Measurements from ENCODE around the gene MRPS2.

The MRPS2 gene

DNA sequence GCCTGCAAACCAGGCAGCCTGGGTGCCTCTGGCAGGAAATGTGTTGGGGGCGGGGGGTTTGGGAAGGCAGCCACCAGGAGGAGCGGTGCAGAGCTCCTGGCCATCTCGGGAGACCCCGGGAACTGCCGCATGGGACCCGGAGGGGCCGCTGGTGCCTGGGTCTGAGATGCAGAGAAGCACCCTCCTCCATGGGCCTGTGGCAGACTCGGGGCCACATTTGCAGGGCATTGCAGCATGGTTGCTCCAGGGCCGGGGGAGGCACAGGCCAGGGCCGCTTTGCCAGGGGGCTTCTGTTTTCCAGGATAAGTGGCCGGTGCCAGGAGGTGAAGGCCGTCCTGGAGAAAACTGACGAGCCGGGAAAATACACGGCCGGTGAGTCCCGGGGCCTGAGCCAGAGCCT, 22.4 kb downstream of the MRPS2 start:
- no peaks in the 10 kb centered on the region for H3K79me2 ChIP-seq
- H3K27ac ChIP-seq = no peak overlapping the region
- H2AFZ ChIP-seq = no peak overlapping the region
- no peaks in the 10 kb centered on the region for H3K4me1 ChIP-seq
- H3K9me3 ChIP-seq (ENCODE audit: control insufficient read depth, low read length) = no peaks in the 10 kb centered on the region
- H3K9ac ChIP-seq = no peak overlapping the region
- no peaks in the 10 kb centered on the region for H3K27me3 ChIP-seq (ENCODE audit: control insufficient read depth, insufficient read depth, low read length)
- TF ChIP-seq, protein P1, sequence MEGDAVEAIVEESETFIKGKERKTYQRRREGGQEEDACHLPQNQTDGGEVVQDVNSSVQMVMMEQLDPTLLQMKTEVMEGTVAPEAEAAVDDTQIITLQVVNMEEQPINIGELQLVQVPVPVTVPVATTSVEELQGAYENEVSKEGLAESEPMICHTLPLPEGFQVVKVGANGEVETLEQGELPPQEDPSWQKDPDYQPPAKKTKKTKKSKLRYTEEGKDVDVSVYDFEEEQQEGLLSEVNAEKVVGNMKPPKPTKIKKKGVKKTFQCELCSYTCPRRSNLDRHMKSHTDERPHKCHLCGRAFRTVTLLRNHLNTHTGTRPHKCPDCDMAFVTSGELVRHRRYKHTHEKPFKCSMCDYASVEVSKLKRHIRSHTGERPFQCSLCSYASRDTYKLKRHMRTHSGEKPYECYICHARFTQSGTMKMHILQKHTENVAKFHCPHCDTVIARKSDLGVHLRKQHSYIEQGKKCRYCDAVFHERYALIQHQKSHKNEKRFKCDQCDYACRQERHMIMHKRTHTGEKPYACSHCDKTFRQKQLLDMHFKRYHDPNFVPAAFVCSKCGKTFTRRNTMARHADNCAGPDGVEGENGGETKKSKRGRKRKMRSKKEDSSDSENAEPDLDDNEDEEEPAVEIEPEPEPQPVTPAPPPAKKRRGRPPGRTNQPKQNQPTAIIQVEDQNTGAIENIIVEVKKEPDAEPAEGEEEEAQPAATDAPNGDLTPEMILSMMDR (IDR thresholded peaks at IDR 0.05) = no peak
- H3K4me3 ChIP-seq (ENCODE audit: low read depth, low read length) = no peak overlapping the region
- no peak overlapping the region for H3K4me2 ChIP-seq (ENCODE audit: low read length)
- H3K36me3 ChIP-seq (ENCODE audit: control insufficient read depth, insufficient read depth, low read length) = no peaks in the 10 kb centered on the region

DNA sequence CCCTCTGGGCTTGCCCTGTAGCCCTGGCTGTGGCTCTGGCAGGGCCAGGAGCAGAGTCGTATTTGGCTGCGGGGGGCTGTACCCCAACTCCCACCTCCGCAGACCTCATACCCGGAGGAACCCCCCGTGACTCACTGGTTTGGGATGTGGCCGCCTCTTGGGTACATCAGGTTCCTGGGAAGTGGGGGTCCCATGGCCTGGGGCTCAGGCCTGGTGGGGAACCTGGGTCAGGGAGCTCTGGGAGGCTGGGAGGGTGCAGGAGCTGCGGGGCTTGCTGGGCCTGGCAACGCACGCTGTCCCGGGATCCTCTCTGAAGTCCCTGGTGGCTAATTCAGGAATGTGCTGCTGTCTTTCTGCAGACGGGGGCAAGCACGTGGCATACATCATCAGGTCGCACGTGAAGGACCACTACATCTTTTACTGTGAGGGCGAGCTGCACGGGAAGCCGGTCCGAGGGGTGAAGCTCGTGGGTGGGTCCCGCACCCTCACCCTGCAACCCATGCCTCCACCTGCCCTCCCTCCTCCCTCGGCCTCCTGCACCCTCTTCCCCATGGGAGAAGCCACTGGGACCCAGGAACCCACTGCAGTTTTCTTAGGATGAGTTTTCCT, 23.1 kb downstream of the MRPS2 start:
- no peak overlapping the region for H3K9ac ChIP-seq
- no peaks in the 10 kb centered on the region for H3K79me2 ChIP-seq
- H2AFZ ChIP-seq = no peak overlapping the region
- no peak overlapping the region for H3K4me2 ChIP-seq (ENCODE audit: low read length)
- H3K27ac ChIP-seq = no peak overlapping the region
- TF ChIP-seq, protein P1 (IDR thresholded peaks at IDR 0.05) = no peak
- no peaks in the 10 kb centered on the region for H3K36me3 ChIP-seq (ENCODE audit: control insufficient read depth, insufficient read depth, low read length)
- H3K4me3 ChIP-seq (ENCODE audit: low read depth, low read length) = no peak overlapping the region
- no peaks in the 10 kb centered on the region for H3K4me1 ChIP-seq
- no peaks in the 10 kb centered on the region for H3K9me3 ChIP-seq (ENCODE audit: control insufficient read depth, low read length)
- H3K27me3 ChIP-seq (ENCODE audit: control insufficient read depth, insufficient read depth, low read length) = no peaks in the 10 kb centered on the region

DNA sequence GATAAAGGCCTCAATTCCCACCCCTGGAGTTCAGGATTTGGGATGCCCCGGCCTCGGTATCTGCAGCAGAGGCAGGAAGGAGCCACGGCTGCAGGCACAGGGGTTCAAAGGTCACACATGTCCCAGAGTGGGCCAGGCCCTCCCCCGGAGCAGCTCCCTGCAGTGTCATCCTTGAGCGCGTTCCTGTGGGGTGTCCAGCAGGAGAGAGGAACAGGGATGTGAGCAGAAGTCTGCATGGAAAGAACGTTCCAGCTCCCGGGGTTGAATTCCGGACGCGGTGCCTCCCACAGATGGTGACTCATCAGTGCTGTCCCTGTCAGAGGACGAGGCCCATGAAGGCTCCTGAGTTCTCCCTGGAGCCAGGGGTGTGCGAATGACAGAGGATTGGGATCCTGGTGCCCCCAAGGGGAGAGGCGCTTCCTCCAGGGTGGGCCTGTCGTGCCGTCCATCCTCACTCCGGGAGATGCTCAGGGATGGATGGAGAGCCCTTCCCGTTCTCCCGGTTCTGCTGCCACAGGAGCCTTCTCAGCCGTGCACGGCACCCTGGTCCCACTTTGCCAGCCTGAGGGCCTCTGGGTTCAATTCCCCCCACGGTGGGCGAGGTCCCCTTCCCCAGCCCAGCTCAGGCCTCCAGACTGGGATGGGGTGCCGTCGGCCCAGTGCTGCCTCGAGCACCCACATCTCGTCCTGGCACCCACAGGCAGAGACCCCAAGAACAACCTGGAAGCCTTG, 23.8 kb downstream of the MRPS2 start:
- no peak overlapping the region for H3K27ac ChIP-seq
- no peak overlapping the region for H3K4me3 ChIP-seq (ENCODE audit: low read depth, low read length)
- no peaks in the 10 kb centered on the region for H3K27me3 ChIP-seq (ENCODE audit: control insufficient read depth, insufficient read depth, low read length)
- H3K4me1 ChIP-seq = no peaks in the 10 kb centered on the region
- H3K9ac ChIP-seq = no peak overlapping the region
- TF ChIP-seq, protein P1 (IDR thresholded peaks at IDR 0.05) = no peak
- no peaks in the 10 kb centered on the region for H3K9me3 ChIP-seq (ENCODE audit: control insufficient read depth, low read length)
- no peaks in the 10 kb centered on the region for H3K79me2 ChIP-seq
- no peak overlapping the region for H3K4me2 ChIP-seq (ENCODE audit: low read length)
- H2AFZ ChIP-seq = no peak overlapping the region
- no peaks in the 10 kb centered on the region for H3K36me3 ChIP-seq (ENCODE audit: control insufficient read depth, insufficient read depth, low read length)

DNA sequence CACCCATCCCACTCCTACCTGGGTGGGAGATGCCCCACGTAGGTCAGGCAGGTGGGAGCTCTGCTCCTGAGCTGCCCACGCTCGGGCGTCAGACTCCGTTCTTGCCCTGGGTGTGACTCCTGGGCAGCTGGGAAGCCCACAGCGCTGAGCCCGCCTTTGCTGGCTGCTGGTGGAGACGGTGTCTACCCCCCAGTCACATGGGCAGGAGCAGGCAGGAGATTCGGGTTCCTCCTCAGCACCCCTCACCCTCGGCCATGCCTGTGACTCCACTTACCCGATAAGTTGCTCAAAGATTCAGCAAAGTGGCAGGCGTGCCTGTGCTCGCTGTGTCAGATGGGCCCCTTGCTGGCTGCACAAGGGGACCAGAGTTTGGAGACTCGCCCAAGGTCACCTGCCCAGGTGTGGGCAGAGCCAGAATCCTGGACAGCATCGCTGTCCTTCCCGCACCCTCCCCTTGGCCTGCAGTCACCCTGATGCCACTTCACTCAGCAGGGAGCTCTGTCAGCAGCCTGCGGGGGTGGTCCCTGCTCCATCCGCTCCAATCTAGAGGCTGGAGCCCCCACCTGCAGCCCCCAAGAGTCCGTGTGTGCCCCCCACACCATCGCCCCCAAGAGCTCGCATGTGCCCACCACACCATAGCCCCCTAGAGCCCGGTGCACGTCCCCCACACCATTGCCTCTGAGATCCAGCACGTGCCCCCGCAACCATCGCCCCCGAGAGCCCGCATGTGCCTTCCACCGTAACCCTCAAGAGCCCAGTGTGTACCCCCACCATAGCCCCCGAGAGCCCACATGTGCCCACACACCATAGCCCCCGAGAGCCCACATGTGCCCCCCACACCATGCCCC, 25.0 kb downstream of the MRPS2 start:
- no peaks in the 10 kb centered on the region for H3K27me3 ChIP-seq (ENCODE audit: control insufficient read depth, insufficient read depth, low read length)
- H2AFZ ChIP-seq = no peak overlapping the region
- H3K9ac ChIP-seq = no peak overlapping the region
- H3K79me2 ChIP-seq = no peaks in the 10 kb centered on the region
- H3K4me1 ChIP-seq = no peaks in the 10 kb centered on the region
- no peak overlapping the region for H3K27ac ChIP-seq
- no peaks in the 10 kb centered on the region for H3K9me3 ChIP-seq (ENCODE audit: control insufficient read depth, low read length)
- TF ChIP-seq, protein P1 (IDR thresholded peaks at IDR 0.05) = no peak
- no peak overlapping the region for H3K4me3 ChIP-seq (ENCODE audit: low read depth, low read length)
- H3K4me2 ChIP-seq (ENCODE audit: low read length) = no peak overlapping the region
- H3K36me3 ChIP-seq (ENCODE audit: control insufficient read depth, insufficient read depth, low read length) = no peaks in the 10 kb centered on the region
